ENCODE data around the gene PIPOX.
A peak's percentile ranks its signal among the peaks of the same experiment; 100 is the strongest.

Gene PIPOX

GRCh38 chr17:29021226-29021625 lies 21.7 kb upstream of the PIPOX start:
- no peak overlapping the region for H3K9ac ChIP-seq (ENCODE audit: low read depth, low read length)
- H3K4me3 ChIP-seq (ENCODE audit: low read length): no peak overlapping the region
- no peaks in the 10 kb centered on the region for H3K9me3 ChIP-seq (replicated peaks; ENCODE audit: low read length)
- no peaks in the 10 kb centered on the region for H3K36me3 ChIP-seq (ENCODE audit: insufficient read depth, low read length)
- no peak overlapping the region for H3K4me2 ChIP-seq (ENCODE audit: low read length)
- H3K27me3 ChIP-seq (ENCODE audit: control insufficient read depth, insufficient read depth, low read length): peaks cover 95% of the 10 kb centered on the region
- H3K4me1 ChIP-seq (ENCODE audit: control insufficient read depth, insufficient read depth, low read length): no peaks in the 10 kb centered on the region

- no peaks in the 10 kb centered on the region for H3K9me3 ChIP-seq (replicated peaks; ENCODE audit: low read length)
- no peak overlapping the region for H3K4me2 ChIP-seq (ENCODE audit: low read length)
- peaks cover 88% of the 10 kb centered on the region for H3K27me3 ChIP-seq (ENCODE audit: control insufficient read depth, insufficient read depth, low read length)
- no peaks in the 10 kb centered on the region for H3K4me1 ChIP-seq (ENCODE audit: control insufficient read depth, insufficient read depth, low read length)
- H3K36me3 ChIP-seq (ENCODE audit: insufficient read depth, low read length): no peaks in the 10 kb centered on the region
- H3K4me3 ChIP-seq (ENCODE audit: low read length): no peak overlapping the region
- H3K9ac ChIP-seq (ENCODE audit: low read depth, low read length): no peak overlapping the region
Observed at GRCh38 chr17:29022074-29022473, 20.9 kb upstream of the PIPOX start.

DNA sequence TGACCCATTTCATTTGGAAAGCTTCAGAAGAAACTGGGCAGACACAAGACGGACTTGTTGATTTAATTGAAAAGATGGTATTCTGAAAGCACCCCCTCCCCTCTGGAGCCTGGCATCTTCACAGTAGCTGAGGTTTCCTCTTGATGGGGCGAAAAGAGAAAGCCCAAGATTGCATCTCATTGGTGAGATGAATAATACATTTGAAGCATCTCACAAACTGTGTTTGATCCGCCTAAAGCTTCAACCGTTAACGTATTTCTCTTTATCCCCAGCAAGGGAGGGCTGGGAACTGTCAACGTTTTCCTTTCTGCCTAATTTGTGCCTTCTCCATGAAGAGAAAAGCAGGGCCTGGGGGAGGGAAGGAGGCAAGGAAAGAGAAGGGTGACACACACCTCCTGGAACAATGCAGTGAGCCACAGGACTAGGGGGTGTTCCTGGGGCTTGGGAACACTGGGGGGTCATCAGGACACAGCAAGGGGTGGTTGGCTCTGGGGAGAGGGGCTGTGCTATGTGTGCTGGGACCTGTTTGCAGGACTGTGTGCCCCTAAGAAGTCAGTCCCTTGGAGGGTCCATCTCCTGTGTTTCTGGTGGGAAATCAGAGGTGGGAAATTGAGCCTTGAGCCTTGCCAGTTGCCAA lies 18.5 kb upstream of the PIPOX start:
- H3K9me3 ChIP-seq (replicated peaks; ENCODE audit: low read length): no peaks in the 10 kb centered on the region
- H3K4me1 ChIP-seq (ENCODE audit: control insufficient read depth, insufficient read depth, low read length): no peaks in the 10 kb centered on the region
- no peak overlapping the region for H3K9ac ChIP-seq (ENCODE audit: low read depth, low read length)
- H3K36me3 ChIP-seq (ENCODE audit: insufficient read depth, low read length): no peaks in the 10 kb centered on the region
- no peak overlapping the region for H3K4me3 ChIP-seq (ENCODE audit: low read length)
- no peak overlapping the region for H3K4me2 ChIP-seq (ENCODE audit: low read length)
- peaks cover 83% of the 10 kb centered on the region for H3K27me3 ChIP-seq (ENCODE audit: control insufficient read depth, insufficient read depth, low read length)

- Histone ChIP-seq H3K4me2 (ENCODE audit: low read length) (no peak overlapping the region), H3K4me3 (ENCODE audit: low read length) (no peak overlapping the region), H3K36me3 (ENCODE audit: insufficient read depth, low read length) (no peaks in the 10 kb centered on the region), H3K9ac (ENCODE audit: low read depth, low read length) (no peak overlapping the region), H3K27me3 (ENCODE audit: control insufficient read depth, insufficient read depth, low read length) (peaks cover 70% of the 10 kb centered on the region), H3K9me3 (replicated peaks; ENCODE audit: low read length) (peaks cover 14% of the 10 kb centered on the region), H3K4me1 (ENCODE audit: control insufficient read depth, insufficient read depth, low read length) (no peaks in the 10 kb centered on the region)
Observed at GRCh38 chr17:29031488-29031887, 11.5 kb upstream of the PIPOX start.

GRCh38 chr17:29032013-29032856 lies 10.7 kb upstream of the PIPOX start:
- Histone ChIP-seq H3K4me1 (ENCODE audit: control insufficient read depth, insufficient read depth, low read length) (no peaks in the 10 kb centered on the region), H3K9me3 (replicated peaks; ENCODE audit: low read length) (peaks cover 14% of the 10 kb centered on the region), H3K4me3 (ENCODE audit: low read length) (no peak overlapping the region), H3K27me3 (ENCODE audit: control insufficient read depth, insufficient read depth, low read length) (peaks cover 75% of the 10 kb centered on the region), H3K9ac (ENCODE audit: low read depth, low read length) (no peak overlapping the region), H3K4me2 (ENCODE audit: low read length) (no peak overlapping the region), H3K36me3 (ENCODE audit: insufficient read depth, low read length) (no peaks in the 10 kb centered on the region)

DNA sequence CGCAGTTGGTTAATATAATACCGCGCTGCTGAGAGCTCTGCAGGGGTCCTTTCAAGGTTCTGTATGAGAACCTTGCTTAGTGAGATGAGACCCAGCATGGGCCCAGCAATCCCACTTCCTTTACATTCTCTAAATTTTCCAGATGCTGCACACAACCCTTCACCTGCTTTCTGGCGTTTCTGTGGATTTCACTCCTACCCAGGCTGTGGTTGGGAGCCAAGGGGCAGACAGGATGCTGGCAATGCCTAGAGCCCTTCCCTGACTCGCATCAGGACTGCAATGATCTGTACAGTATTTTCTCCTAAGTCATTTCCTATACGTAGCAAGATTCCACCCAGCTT lies 10.1 kb upstream of the PIPOX start:
- Histone ChIP-seq H3K4me3 (ENCODE audit: low read length) (no peak overlapping the region), H3K27me3 (ENCODE audit: control insufficient read depth, insufficient read depth, low read length) (peaks cover 74% of the 10 kb centered on the region), H3K9ac (ENCODE audit: low read depth, low read length) (no peak overlapping the region), H3K36me3 (ENCODE audit: insufficient read depth, low read length) (no peaks in the 10 kb centered on the region), H3K9me3 (replicated peaks; ENCODE audit: low read length) (peaks cover 14% of the 10 kb centered on the region), H3K4me1 (ENCODE audit: control insufficient read depth, insufficient read depth, low read length) (no peaks in the 10 kb centered on the region), H3K4me2 (ENCODE audit: low read length) (no peak overlapping the region)

DNA sequence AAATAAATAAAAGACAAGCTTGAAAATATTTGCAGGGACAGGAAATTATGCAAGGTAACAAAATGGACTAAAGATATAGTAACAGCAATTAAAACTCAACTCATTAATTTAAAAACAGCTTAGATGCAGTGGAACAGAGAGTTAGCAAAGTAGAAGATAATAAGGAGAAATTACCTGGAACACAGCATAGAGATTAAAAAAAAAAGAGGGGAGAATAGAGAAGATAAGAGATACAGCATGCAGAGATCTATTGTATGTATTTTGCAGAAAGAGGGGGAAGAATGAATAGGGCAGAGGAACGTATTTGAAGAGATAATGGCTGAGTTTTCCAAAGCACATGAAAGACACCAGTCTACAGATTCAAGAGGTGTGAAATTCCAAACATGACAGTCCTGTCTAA lies 8.4 kb upstream of the PIPOX start:
- Histone ChIP-seq H3K4me1 (ENCODE audit: control insufficient read depth, insufficient read depth, low read length) (no peaks in the 10 kb centered on the region), H3K9me3 (replicated peaks; ENCODE audit: low read length) (peaks cover 14% of the 10 kb centered on the region), H3K4me3 (ENCODE audit: low read length) (no peak overlapping the region), H3K27me3 (ENCODE audit: control insufficient read depth, insufficient read depth, low read length) (peaks cover 74% of the 10 kb centered on the region), H3K4me2 (ENCODE audit: low read length) (no peak overlapping the region), H3K9ac (ENCODE audit: low read depth, low read length) (no peak overlapping the region), H3K36me3 (ENCODE audit: insufficient read depth, low read length) (no peaks in the 10 kb centered on the region)

GRCh38 chr17:29036584-29036983 lies 6.4 kb upstream of the PIPOX start:
- H3K36me3 ChIP-seq (ENCODE audit: insufficient read depth, low read length): no peaks in the 10 kb centered on the region
- peaks cover 14% of the 10 kb centered on the region for H3K9me3 ChIP-seq (replicated peaks; ENCODE audit: low read length)
- H3K27me3 ChIP-seq (ENCODE audit: control insufficient read depth, insufficient read depth, low read length): peaks cover 60% of the 10 kb centered on the region
- no peak overlapping the region for H3K9ac ChIP-seq (ENCODE audit: low read depth, low read length)
- H3K4me3 ChIP-seq (ENCODE audit: low read length): no peak overlapping the region
- no peak overlapping the region for H3K4me2 ChIP-seq (ENCODE audit: low read length)
- peaks cover 13% of the 10 kb centered on the region for H3K4me1 ChIP-seq (ENCODE audit: control insufficient read depth, insufficient read depth, low read length)

- no peaks in the 10 kb centered on the region for H3K36me3 ChIP-seq (ENCODE audit: insufficient read depth, low read length)
- peak overlapping the region; percentile 1 for H3K4me2 ChIP-seq (ENCODE audit: low read length)
- no peak overlapping the region for H3K4me3 ChIP-seq (ENCODE audit: low read length)
- no peak overlapping the region for H3K9ac ChIP-seq (ENCODE audit: low read depth, low read length)
- H3K9me3 ChIP-seq (replicated peaks; ENCODE audit: low read length): peaks cover 14% of the 10 kb centered on the region
- H3K27me3 ChIP-seq (ENCODE audit: control insufficient read depth, insufficient read depth, low read length): peaks cover 48% of the 10 kb centered on the region
- peaks cover 20% of the 10 kb centered on the region for H3K4me1 ChIP-seq (ENCODE audit: control insufficient read depth, insufficient read depth, low read length)
Observed at GRCh38 chr17:29037739-29038084, 5.2 kb upstream of the PIPOX start.

DNA sequence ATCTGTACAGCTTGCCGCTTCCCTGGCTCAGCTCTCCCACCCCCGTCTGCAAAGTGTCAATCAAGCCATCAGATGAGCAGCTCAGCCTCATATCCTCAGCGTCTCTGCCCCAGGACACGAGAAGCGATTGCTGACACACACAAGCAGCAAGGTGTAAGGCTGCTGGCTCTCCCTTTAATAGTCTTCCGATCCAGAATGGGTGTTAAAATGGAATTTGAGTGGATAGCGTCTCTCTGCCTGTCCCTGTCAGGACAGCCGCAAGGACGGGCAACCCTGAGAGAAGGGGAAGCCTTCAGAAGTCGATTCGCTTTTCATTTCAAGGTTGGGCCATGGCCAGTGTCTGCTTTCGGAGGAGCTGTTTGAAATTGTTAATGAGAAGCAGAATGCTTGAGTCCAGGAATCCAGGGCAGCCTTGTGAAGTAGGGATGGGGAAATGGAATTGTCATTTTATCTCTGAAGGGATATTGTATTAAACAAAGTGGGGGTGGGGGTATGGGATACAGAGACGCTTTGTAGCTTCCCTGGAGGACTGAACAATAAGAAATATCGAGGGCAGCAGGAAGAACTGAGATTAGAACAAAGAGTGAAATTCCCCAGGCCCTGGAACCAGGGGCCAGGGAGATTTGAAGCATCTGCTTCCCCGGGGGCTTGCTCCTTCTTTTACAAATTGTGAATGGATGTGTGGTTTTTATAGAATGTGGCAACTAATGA lies 4.7 kb upstream of the PIPOX start:
- Histone ChIP-seq H3K9ac (ENCODE audit: low read depth, low read length) (no peak overlapping the region), H3K4me3 (ENCODE audit: low read length) (no peak overlapping the region), H3K36me3 (ENCODE audit: insufficient read depth, low read length) (no peaks in the 10 kb centered on the region), H3K9me3 (replicated peaks; ENCODE audit: low read length) (peaks cover 14% of the 10 kb centered on the region), H3K4me1 (ENCODE audit: control insufficient read depth, insufficient read depth, low read length) (peaks cover 25% of the 10 kb centered on the region), H3K4me2 (ENCODE audit: low read length) (peak overlapping the region; percentile 1), H3K27me3 (ENCODE audit: control insufficient read depth, insufficient read depth, low read length) (peaks cover 44% of the 10 kb centered on the region)

DNA sequence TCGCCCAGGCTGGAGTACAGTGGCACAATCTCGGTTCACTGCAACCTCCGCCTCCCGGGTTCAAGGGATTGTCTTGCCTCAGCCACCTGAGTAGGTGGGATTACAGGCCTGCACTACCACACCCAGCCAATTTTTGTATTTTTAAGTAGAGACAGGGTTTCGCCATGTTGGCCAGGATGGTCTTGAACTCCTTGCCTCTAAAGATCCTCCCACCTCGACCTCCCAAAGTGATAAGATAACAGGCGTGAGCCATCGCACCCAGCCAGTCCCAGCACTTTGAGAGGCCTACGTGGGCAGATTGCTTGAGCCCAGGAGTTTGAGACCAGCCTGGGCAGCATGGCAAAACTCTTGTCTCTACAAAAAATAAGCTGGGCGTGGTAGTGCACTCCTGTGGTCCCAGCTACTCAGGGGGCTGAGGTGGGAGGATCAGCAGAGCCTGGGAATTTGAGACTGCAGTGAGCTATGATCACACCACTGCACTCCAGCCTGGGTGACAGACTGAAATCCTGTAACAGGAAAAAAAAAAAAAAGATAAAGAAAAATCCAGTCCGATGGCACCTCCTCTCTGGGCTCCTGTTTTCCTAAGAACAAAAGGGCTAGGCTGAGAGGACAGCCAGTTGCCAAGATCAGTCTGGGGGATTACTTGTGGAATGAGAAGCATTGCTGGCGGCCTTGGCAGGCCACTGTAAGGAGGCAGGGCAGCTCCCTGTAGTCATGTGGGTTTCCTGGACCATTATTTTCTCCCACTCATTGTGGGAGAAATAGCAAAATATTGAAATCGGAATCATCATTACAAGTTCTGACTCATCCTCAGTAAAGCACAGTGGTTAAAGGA lies 3.0 kb upstream of the PIPOX start:
- H3K4me2 ChIP-seq (ENCODE audit: low read length): peak overlapping the region; percentile 1
- H3K27me3 ChIP-seq (ENCODE audit: control insufficient read depth, insufficient read depth, low read length): peaks cover 40% of the 10 kb centered on the region
- no peaks in the 10 kb centered on the region for H3K36me3 ChIP-seq (ENCODE audit: insufficient read depth, low read length)
- H3K9ac ChIP-seq (ENCODE audit: low read depth, low read length): peak overlapping the region; percentile 56
- no peak overlapping the region for H3K4me3 ChIP-seq (ENCODE audit: low read length)
- H3K9me3 ChIP-seq (replicated peaks; ENCODE audit: low read length): peaks cover 4% of the 10 kb centered on the region
- H3K4me1 ChIP-seq (ENCODE audit: control insufficient read depth, insufficient read depth, low read length): peaks cover 28% of the 10 kb centered on the region

Data from skeletal muscle satellite cell (primary cell).